GM19035 (cell line): ENCODE results near the gene LIPC.

Experiments
- ATAC-seq: cut with Tn5 transposase; IDR thresholded peaks from one replicate; pipeline ENCODE4 v1.9.1; 2021; ENCODE audit not compliant: unreplicated experiment

Gene LIPC

DNA sequence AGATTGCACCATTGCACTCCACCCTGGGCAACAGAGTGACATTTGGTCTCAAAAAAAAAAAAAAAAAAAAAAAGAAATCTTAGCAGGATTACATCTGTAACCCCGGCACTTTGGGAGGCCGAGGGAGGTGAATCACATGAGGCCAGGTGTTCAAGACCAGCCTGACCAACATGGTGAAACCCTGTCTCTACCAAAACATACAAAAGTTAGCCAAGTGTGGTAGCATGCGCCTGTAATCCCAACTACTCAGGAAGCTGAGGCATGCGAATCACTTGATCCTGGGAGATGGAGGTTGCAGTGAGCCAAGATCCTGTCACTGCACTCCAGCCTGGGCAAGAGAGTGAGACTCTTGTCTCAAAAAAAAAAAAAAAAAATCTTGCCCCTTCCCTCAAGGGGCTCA lies 40.4 kb downstream of the LIPC start:
- no peak for ATAC-seq

DNA sequence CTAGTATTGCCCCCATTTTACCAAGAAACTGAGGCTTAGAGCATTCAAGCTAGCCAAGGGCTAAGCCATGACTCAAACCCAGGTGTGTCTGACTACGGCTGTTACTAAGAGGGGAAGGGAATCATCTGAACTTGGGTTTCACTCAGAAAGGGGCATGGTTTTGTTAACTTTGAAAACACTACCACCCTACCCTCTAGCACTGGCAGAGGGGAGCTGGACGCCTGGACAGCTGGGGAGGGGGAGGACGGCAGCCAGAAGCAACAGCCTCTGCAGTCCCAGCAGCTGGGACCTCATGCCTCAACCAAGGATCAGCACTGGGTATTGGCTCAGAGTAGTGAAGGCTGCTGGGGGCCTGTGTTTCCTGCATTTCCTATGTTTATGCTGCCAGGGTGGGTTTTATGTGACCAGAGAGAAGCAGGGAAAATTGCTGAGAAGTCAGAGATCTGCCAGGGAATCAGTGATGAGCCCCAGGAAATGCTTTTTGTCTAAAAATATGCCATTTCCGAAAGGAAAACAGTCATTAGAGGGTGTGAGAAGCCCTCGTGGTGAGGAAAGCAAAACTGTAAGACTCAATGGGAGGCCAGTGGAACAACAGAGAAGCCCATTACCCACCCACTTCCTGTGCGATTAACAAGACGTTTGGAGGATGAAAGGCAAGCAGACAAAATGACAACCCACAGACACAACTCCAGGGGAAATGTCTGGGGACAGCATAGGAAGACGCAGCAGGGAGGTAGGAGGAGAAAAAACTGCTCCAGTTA lies 41.2 kb downstream of the LIPC start:
- ATAC-seq, result no peak

DNA sequence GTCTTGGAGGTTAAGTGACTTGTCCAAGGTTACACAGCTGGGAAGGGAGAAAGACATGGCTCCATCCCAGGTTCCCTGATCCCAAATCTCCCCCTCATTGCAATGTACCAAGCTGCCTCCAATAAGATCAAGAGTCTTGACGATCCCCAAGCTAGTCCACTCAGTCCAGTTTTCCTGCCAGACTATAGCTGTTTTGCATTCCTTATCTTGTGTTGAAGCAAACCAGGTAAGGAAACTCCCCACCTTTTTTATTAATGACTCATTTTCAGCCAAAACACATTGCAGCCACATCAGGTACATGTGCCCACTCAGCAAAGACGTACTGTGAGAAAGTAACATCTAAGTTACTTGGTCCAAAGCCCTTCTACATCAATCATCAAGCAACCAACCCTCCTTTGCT lies 41.9 kb downstream of the LIPC start:
- no peak for ATAC-seq

DNA sequence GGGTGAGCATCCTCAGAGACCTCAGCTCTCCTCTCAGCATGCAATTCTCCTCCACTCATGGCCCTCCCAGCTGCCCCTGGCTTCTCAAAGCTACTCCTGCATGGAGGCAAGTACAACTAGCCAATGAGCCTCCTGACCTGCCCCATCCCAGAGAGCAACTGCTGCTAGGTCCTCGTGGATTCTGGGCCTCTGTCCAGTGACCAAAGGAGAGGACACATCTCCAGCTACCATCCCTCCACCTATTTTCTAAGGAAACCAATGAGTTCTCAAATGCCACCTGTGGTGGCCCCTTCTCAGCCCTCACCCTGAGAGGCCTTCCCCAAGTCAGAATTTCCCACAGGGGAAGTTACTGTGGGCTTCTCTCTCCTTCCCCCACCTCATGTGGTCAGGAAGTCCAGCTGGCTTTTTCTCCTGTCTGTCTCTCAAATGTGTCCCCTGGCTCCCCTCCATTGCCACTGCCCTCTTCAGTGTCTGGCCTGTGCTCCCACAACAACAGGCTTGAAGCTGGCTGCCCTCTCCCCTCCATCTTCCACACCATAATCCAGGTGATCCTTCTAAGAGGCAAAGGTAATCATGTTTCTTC lies 43.0 kb downstream of the LIPC start:
- ATAC-seq, result no peak

DNA sequence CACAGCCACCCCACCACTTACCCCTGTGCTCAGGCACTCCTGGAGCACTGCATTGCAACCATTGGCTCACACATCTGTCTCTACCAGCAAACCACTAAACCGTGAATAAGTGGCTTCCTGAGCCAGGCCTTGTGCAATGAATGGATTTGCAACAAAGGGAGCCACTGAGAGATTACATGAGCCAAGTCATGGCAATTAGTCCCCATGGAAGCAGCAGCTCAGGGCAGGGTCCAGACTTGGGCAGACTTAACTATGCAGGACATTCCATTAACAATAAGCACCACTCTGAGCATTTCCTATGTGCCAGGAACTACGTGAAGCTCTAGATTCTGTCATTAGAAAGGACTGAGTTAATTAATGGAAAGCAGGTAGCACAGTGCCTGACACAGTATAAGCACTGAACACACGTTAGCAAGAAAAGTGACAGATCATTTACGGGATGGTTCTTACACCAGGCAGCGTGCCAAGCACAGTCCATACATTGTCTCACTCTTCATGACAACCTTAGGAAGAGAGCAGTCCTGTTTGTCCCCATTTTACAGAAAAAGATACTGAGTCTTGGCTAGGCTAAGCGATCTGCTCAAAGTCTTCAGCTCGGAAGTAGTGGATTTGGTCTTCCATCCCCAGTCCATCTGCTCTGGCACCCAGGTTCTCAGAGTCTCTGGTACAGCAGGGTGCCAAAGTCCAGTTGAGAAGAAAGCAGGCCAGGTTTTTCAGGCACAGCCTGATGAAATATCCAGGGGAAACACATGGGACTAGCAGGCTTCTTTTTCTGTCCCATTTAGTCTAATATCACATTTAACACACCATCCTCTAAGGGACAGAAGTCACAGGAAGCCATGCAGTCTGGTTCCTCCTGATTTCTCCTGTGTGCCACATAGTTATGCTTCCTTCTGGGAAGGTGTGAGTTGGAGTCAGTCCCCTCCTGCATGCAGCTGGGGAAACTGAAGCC lies 44.1 kb downstream of the LIPC start:
- no peak for ATAC-seq

DNA sequence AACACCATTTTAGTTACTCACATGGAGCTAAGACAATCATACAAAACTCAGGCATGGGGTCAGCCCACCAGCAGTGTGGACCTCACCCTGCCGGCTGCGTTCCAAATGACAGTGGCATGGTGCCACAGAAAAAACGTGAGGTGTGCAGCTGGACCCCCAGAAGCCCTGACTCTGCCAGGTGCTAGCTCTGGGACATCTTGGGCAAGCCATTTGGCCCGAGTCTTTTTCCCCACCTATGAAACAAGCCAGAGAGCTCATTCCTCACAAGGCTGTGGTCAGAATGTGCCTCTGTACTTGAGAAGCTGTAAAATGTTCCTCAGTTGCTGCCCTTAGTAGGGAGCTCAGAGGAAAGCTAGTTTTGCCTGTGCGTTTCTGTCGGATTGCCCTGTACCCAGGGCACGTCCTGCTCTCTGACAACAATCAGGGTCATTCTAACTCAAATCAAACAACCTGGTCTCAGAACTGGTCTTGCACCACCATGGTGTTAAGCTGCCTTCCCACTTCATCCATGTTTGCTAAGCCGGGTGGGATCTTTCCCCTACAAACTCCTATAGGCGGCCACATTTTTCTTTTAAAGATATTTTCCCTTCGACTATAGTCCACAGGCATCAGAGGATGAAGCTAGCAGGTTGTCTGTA lies 44.9 kb downstream of the LIPC start:
- no peak for ATAC-seq

DNA sequence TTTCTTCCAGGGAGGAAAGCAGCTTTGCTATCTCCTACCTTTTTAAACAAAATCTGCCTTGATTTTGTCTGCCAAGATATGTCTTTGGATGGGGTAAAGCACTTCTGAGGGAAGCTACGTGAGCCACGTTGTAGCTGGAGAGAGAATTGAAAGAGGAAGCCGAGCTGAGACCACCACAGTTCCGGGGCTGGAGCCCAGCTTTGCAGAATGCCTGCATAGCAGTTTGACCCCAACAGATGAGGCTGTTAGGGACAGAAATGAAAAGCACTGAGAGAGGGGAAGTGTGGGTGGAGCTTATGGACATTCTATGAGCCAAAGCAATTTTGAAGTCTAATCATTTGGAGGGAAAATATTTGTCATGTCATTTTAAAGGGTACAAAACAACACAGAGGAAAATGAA lies 45.4 kb downstream of the LIPC start:
- no peak for ATAC-seq

DNA sequence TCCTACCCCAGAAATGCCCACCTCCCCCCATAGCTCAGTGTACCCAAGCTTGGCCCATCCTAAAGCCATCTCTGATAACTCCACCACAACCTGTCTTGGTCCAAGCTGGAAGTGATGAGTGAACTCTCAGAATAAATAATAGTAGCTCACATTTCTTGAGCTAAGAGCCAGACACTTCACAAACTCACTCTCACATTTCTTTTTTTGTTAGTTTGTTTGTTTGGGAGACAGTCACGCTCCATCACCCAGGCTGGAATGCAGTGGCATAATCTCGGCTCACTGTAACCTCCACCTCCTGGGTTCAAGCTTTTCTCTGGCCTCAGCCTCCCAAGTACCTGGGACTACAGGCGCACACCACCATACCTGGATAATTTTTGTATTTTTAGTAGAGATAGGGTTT lies 46.2 kb downstream of the LIPC start:
- no peak for ATAC-seq

DNA sequence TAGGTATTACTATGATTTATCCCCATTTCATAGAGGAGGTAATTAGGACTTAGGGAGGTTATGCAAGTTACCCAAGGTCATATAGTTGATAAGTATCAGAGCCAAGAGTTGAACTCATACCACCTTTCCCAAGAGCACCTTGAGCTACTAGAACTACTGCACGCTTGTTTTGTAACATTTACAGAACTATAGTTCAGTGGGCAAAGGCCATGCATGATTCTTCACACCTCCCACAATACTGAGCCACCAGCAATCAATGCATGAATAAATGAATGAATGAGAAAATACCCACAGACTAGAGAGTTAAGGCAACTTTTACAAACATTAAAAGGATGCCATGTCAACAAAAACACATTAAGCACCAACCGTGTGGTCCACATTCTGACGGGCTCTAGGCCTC lies 46.8 kb downstream of the LIPC start:
- ATAC-seq, result no peak

DNA sequence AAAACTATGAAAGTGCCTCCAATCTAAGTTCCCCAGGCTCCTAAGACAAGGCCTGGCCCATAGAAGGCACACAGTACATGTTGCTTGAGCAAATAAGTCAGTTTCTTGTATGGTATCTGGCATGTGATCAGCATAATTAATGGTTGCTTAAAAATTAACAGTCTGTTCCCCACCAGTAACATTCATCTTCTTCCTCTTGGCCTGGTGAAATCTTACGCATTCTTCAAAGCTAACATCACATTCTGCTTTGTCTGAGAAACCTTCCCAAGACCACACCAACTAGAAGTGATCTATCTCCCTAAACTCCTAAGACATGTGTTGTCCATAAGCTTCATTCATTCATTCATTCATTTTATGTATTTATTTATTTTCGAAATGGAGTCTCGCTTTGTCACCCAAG lies 48.1 kb downstream of the LIPC start:
- no peak for ATAC-seq

DNA sequence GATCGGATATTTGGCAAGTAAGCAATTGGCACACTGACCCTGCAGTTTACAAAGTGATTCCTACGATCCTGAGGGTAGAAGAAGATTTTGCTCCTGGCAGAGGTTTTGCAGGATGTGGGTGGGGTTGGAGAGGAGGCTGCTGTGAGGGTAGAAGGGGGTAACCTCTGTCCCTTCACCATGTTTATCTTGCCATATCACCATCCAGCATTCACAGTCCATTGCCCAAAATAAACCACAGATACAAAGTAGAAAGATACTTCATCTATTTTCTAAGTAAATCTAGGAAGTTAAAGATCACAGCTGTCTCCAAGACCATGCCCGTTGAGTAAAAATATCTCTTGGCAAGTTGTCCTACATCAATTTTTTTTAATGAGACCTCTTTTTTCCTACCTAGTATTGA lies 51.6 kb downstream of the LIPC start:
- ATAC-seq, result no peak

DNA sequence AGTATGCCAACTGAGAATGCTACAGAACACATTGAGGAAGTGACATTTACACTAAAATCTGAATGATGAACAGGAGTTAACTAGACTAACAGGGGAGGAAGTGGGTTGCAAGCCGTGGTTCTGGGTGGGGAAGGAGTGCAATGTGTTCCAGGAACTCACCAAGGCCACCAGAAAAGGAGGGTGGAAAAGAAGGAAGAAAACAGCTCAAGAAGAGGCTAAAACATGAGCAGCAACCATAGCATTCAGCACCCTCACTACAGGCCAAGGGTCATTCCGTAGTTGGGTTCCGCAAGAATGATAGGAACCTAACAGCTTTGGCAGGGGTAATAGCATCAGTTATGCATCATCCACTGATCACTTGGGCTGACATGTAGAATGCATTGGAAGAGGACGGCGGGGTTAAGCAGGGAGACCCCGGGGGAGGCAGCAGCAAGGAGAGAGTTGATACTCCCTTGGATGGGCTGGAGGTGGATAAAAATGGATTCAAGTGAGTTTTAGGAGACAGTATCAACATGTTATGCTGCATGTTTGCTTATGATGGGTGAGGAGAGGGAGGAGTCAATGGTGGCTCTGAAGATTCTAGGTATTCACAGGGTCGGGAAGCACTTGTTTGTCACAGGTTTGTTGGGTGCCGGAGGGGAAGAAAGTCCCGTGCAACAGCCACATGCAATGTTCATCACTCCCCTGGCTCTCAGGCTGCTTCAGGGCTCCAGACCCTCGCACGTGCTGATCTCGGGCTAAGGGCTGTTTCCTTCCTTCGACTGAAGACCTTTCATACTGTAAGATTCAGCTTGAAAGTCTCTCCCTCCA lies 53.2 kb downstream of the LIPC start:
- no peak for ATAC-seq

DNA sequence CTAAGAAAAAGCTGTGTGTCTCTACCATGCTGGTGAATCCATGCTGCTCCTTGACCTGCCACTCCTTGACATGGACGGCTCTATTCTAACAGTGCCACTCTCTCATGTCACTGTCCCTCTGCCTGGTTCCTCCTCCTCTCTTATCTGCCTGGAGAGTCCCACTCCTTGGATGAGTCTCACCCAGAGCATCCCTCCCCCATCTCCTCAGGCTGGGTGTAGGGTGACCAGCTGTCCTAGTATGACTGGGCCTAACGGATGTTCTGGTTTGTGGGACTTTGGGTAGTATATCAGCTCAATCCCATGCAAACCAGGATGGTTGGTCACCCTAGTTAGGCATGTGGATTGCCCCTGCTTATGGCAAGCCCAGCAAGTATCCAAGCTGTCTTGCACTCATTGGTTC lies 54.3 kb downstream of the LIPC start:
- no peak for ATAC-seq

DNA sequence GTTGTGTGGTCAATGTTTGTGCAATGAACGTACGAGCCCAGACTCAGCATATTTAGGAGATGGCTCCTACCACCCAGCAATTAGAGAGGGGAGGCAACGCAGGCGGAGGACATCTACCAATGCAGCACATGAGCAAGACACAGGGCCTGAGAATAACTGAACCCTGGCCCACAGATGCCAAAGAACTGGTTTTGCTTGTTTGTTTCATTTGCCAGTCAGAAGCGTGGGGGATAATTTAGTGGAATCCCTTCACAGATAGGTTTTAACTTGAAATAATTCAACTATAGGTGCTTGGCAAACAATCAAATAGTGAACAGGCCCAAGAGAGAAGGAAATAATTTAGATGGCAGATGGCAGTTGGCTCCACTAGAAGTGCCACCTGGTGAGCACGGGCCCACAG lies 54.8 kb downstream of the LIPC start:
- ATAC-seq, result no peak

DNA sequence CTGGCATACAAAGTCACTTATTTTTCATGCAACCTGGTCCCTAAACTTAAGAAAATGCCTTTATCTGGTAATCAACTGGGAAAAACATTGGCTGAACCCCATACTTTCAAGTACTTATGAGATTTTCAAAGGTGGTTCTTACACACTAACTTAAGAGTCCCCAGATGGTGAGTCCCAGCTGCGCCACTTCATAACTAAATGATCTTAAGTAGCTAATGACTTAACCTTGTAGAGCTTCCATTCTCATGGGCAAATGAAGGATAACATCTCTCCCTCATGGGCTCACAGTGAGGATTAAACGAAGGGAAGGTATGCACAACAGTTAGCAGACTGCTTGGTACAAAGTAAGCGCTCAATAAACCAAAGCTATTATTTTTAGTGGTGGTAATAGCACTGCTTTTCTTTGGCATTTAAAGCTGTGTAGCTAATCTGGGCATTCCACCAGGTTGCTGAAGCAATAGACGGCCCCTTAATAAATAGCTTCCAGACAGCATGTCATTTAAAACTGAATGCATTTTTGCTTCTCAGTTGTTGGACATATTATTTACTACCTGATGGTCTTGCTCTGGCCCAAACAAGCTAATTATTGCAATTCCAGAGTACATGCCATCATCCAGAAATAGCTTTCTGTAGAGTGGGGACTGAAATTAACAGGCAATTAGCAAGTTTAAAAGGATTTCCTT lies 55.4 kb downstream of the LIPC start:
- ATAC-seq, result no peak

DNA sequence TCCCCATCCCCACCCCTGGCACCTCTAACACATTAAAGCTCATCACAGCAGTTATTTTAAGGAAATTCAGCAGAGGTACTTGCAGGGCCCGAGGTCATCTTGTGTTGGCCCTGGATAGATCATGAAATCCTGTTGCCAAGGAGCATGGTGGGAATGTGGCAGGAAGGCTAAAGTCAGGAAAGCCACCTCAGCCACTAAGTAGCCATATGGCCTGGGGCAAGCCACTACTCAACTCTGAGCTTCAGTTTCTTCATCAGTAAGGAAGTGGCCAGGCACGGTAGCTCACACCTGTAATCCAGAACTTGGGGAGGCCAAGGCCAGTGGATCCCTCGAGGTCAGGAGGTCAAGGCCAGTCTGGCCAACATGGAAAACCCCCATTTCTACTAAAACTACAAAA lies 55.9 kb downstream of the LIPC start:
- ATAC-seq, result no peak

DNA sequence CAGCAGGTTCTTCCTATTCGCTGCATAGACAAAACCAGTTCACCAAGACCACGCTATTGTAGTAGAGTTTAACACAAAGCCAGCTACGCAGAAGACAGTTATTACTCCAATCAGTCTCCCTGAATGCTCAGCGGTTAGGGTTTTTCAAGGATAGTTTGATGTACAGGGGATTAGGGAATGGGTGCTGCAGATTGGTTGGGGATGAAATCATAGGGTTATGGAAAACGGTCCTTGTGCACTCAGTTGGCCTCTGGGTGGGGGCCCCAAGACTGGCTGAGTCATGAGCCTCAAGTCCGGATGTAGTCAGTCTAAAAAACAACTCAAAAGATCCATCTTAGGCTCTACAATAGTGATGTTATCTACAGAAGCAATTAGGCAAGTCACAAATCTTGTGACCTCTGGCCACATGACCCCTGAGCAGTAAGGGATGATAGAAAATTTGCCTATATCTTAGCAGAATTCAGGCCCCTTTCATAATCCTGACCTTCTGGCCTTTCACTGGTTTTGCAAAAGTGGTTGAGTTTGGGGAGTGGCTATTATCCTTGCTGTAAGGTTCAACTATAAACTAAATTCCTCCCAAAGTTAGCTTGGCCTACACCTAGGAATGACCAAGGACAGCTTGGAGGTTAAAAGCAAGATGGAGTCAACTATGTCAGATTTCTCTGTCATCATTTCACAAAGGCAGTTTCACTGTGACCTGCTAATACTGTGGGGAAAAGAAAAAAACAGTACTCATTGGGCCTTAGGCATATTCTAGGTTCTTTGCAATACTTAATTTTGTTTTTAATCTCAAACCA lies 57.7 kb downstream of the LIPC start:
- no peak for ATAC-seq

DNA sequence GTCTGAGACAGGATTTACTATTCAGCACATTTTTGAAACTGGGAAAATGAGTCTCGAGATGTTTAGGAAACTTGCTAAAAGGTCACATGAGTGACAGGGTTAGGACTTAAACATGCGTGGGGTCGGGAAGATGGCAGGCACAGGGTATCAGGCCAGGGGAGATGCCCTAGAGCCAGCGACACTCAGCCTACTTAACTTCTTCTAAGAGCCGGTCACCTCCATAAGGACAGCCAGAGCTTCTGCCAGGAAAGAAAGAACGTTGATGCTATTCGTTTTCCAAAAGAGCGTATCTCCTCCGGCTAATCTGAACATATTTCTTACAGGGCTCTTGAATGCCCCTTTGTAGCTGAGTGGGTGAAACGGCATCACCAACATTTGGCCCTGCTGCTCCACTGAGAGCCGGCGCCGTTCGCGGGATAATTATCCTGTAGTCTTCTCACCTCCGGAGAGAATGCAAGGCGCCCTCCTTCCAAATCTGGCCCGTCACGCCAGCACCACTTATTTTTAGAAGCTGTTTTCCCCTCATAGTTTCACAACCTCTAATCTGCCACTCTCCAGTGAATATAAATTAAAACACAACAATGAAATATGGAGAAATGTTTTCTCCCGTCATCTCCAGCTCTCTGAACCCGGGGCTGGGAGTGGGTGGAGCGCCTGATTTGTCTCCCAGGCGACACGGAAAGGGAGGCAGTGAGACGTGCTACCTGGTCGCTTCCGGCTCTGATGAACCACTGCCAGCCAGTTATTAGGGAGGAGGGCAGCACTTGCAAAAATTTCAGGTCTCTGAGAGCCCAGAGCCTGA lies 58.5 kb downstream of the LIPC start:
- ATAC-seq, result no peak
